KMS-11 (cell line): Measurements from ENCODE around the gene NXPE3.
"Not testable (repeated sequence)": the region's sequence is repeated elsewhere in the genome, so short reads cannot be mapped to it uniquely, and the experiment has no call there.

Experiments used
- H2AFZ ChIP-seq: fragments of 200-600 bp; sonication (generic); 2 replicates; pipeline ENCODE4 v1.6.1; 2016; ENCODE audit warnings: antibody characterized with exemption, mixed run types, low read depth
- H3K27ac ChIP-seq: fragments of 200-600 bp; sonication (generic); 2 replicates; pipeline ENCODE4 v1.6.1; 2016; ENCODE audit warnings: mild to moderate bottlenecking, mixed run types
- H3K27me3 ChIP-seq: fragments of 200-600 bp; sonication (generic); 2 replicates; pipeline ENCODE4 v1.6.1; 2017; ENCODE audit warnings: mild to moderate bottlenecking, low read depth, mixed run types, moderate library complexity; ENCODE audit not compliant: insufficient read depth
- H3K36me3 ChIP-seq: fragments of 200-600 bp; sonication (generic); 2 replicates; pipeline ENCODE4 v1.6.1; 2017; ENCODE audit warnings: mild to moderate bottlenecking, mixed run types; ENCODE audit not compliant: insufficient read depth
- H3K4me1 ChIP-seq: fragments of 200-600 bp; sonication (generic); 2 replicates; pipeline ENCODE4 v1.6.1; 2016; ENCODE audit warnings: mild to moderate bottlenecking, low read depth, mixed run types; ENCODE audit not compliant: poor library complexity, severe bottlenecking
- H3K4me2 ChIP-seq: fragments of 200-600 bp; sonication (generic); 2 replicates; pipeline ENCODE4 v1.7.0; 2016; ENCODE audit warnings: mild to moderate bottlenecking, mixed run types
- H3K4me3 ChIP-seq: fragments of 200-600 bp; sonication (generic); IDR thresholded peaks from 2 replicates; pipeline ENCODE4 v1.6.1; 2017; ENCODE audit warnings: low read depth, low read length, mixed read lengths; ENCODE audit not compliant: insufficient read depth
- H3K79me2 ChIP-seq: fragments of 200-600 bp; sonication (generic); 2 replicates; pipeline ENCODE4 v1.6.1; 2016; ENCODE audit warnings: low read depth, mixed run types; ENCODE audit not compliant: insufficient read depth
- H3K9ac ChIP-seq: fragments of 200-600 bp; sonication (generic); 2 replicates; pipeline ENCODE4 v1.6.1; 2016; ENCODE audit warnings: mild to moderate bottlenecking, mixed run types
- H4K20me1 ChIP-seq: fragments of 200-600 bp; sonication (generic); 2 replicates; pipeline ENCODE4 v1.6.1; 2016; ENCODE audit warnings: mild to moderate bottlenecking, mixed run types; ENCODE audit not compliant: insufficient read depth
- TF ChIP-seq, protein P1 (sequence below): fragments of 200-600 bp; sonication (generic); conservative IDR thresholded peaks from 2 replicates; pipeline ENCODE4 v1.6.1; 2017; ENCODE audit warnings: low read depth, mild to moderate bottlenecking, antibody characterized with exemption, low read length, moderate library complexity, mixed read lengths

The NXPE3 gene

DNA sequence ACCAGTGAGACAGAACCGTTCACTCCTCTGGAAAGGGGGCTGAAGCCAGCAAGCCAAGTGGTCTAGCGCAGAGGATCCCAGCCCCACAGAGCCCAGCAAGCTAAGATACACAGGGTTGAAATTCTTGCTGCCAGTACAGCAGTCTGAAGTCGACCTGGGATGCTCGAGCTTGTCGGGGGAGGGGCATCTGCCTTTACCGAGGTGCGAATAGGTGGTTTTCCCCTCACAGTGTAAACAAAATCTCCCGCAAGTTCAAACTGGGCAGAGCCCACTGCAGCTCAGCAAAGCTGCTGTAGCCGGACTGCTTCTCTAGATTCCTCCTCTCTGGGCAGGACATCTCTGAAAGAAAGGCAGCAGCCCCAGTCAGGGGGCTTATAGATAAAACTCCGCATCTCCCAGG is 43.2 kb upstream of the NXPE3 start:
- H3K4me3 ChIP-seq: no peak overlapping the region
- H3K79me2 ChIP-seq: no peaks in the 10 kb centered on the region
- no peak overlapping the region for H3K9ac ChIP-seq
- H3K4me2 ChIP-seq: no peak overlapping the region
- H4K20me1 ChIP-seq: no peaks in the 10 kb centered on the region
- no peak overlapping the region for H3K27ac ChIP-seq
- H2AFZ ChIP-seq: no peak overlapping the region
- TF ChIP-seq, protein P1, sequence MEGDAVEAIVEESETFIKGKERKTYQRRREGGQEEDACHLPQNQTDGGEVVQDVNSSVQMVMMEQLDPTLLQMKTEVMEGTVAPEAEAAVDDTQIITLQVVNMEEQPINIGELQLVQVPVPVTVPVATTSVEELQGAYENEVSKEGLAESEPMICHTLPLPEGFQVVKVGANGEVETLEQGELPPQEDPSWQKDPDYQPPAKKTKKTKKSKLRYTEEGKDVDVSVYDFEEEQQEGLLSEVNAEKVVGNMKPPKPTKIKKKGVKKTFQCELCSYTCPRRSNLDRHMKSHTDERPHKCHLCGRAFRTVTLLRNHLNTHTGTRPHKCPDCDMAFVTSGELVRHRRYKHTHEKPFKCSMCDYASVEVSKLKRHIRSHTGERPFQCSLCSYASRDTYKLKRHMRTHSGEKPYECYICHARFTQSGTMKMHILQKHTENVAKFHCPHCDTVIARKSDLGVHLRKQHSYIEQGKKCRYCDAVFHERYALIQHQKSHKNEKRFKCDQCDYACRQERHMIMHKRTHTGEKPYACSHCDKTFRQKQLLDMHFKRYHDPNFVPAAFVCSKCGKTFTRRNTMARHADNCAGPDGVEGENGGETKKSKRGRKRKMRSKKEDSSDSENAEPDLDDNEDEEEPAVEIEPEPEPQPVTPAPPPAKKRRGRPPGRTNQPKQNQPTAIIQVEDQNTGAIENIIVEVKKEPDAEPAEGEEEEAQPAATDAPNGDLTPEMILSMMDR: no peak
- H3K4me1 ChIP-seq: no peaks in the 10 kb centered on the region
- no peaks in the 10 kb centered on the region for H3K27me3 ChIP-seq
- peaks cover 7% of the 10 kb centered on the region for H3K36me3 ChIP-seq

DNA sequence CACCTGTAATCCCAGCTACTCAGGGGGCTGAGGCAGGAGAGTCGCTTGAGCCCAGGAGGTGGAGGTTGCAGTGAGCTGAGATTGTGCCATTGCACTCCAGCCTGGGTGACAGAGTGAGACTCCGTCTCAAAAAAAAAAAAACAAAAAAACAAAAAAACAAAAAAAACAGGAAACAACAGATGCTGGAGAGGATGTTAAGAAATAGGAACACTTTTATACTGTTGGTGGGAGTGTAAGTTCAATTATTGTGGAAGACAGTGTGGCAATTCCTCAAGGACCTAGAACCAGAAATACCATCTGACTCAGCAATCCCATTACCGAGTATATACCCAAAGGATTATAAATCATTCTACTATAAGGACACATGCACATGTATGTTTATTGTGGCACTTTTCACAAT is 37.1 kb upstream of the NXPE3 start:
- not testable (repeated sequence) for H4K20me1 ChIP-seq, H3K9ac ChIP-seq, H3K27ac ChIP-seq, H3K4me3 ChIP-seq, H3K27me3 ChIP-seq, H2AFZ ChIP-seq, H3K79me2 ChIP-seq, H3K4me1 ChIP-seq, H3K36me3 ChIP-seq, H3K4me2 ChIP-seq

- Histone ChIP-seq H4K20me1 (no peaks in the 10 kb centered on the region), H3K79me2 (no peaks in the 10 kb centered on the region), H3K36me3 (no peaks in the 10 kb centered on the region), H2AFZ (no peak overlapping the region), H3K9ac (no peak overlapping the region), H3K4me3 (no peak overlapping the region), H3K4me2 (no peak overlapping the region), H3K27me3 (no peaks in the 10 kb centered on the region), H3K27ac (no peak overlapping the region), H3K4me1 (no peaks in the 10 kb centered on the region)
- TF ChIP-seq, protein P1: no peak
These were observed 34.2 kb upstream of the NXPE3 start for GRCh38 chr3:101744811-101745210.

GRCh38 chr3:101745934-101746333 is 33.1 kb upstream of the NXPE3 start:
- H3K4me2 ChIP-seq, H3K27me3 ChIP-seq, H4K20me1 ChIP-seq, H2AFZ ChIP-seq, H3K4me3 ChIP-seq, H3K9ac ChIP-seq, H3K27ac ChIP-seq, H3K4me1 ChIP-seq, H3K79me2 ChIP-seq, H3K36me3 ChIP-seq: not testable (repeated sequence)

DNA sequence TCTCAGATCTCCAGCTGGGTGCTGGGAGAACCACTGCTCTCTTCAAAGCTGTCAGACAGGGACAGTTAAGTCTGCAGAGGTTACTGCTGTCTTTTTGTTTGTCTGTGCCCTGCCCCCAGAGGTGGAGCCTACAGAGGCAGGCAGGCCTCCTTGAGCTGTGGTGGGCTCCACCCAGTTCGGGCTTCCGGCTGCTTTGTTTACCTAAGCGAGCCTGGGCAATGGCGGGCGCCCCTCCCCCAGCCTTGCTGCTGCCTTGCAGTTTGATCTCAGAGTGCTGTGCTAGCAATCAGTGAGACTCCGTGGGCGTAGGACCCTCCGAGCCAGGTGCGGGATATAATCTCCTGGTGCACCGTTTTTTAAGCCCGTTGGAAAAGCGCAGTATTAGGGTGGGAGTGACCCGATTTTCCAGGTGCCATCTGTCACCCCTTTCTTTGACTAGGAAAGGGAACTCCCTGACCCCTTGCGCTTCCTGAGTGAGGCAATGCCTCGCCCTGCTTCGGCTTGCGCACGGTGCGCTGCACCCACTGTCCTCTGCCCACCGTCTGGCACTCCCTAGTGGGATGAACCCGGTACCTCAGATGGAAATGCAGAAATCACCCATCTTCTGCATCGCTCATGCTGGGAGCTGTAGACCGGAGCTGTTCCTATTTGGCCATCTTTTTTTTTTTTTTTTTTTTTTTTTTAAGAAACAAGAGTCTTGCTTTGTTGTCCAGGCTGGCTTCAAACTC is 25.5 kb upstream of the NXPE3 start:
- peaks cover 30% of the 10 kb centered on the region for H3K4me1 ChIP-seq
- H4K20me1 ChIP-seq, H3K4me3 ChIP-seq, H3K27me3 ChIP-seq, H3K36me3 ChIP-seq, H3K79me2 ChIP-seq: not testable (repeated sequence)
- H3K27ac ChIP-seq: peak overlapping the region; percentile 64
- H3K4me2 ChIP-seq: peak overlapping the region; percentile 62
- peak overlapping the region; percentile 36; the same call in 1 of the 2 replicates for H3K9ac ChIP-seq
- 0 out of 2 replicates have a peak overlapping the region, but pooled peaks have one; percentile 23 for H2AFZ ChIP-seq

DNA sequence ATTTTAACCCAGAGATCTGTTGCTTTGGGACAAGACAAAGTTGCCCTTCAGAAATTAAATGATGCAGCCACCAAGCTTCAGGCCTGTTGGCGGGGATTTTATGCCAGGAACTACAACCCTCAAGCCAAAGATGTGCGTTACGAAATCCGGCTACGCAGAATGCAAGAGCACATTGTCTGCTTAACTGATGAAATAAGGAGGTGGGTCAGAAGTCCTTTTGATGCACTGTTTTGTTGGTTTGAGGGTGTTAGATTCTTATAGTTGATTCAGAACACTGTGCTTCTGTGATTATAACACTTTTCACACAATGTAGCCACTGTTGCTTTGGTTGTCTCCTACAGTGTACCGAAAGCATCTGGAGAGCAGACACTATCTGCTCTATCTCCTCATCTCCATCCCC is 20.8 kb upstream of the NXPE3 start:
- TF ChIP-seq, protein P1: no peak
- Histone ChIP-seq H3K27me3 (no peaks in the 10 kb centered on the region), H3K27ac (no peak overlapping the region), H2AFZ (no peak overlapping the region), H3K9ac (no peak overlapping the region), H3K4me3 (no peak overlapping the region), H3K36me3 (peaks cover 4% of the 10 kb centered on the region; the same call in 1 of the 2 replicates), H3K4me1 (peaks cover 25% of the 10 kb centered on the region), H3K79me2 (no peaks in the 10 kb centered on the region), H4K20me1 (no peaks in the 10 kb centered on the region), H3K4me2 (no peak overlapping the region)
